ENCODE measurements around the gene GRAMD4. TPM values are rescaled to one million over a fixed set of nuclear protein-coding genes. Genes with fewer than 3 reads are reported as not detected.
A peak's percentile ranks its signal among the peaks of the same experiment; 100 is the strongest.

GRAMD4 gene
- total RNA-seq, 1 donor from 2014 or later = 26.1 TPM

DNA sequence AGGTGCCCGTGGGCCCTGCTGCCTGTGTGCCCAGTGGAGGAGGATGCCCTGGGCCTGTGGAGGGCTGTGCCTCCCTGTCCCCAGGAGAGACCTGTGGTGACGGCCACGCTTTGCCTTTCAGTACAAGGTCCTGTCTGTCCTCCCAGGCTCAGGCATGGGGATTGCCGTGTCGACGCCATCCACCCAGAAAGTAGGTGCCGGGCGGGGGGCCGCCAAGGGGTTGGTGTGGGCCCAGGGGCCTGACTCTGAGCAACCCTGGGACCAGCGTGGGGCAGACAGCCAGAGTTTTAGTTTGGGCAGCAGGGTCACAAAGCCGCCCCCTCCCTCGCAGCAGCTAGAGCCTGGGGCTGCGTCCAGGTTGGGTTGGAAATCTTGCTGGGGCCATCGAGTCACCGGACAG, 56.3 kb downstream of the GRAMD4 start:
- Histone ChIP-seq H3K27me3 (ENCODE audit: control insufficient read depth in 3 of 3, insufficient read depth in 3 of 3, low read length in 3 of 3) (no peaks in the 10 kb centered on the region), H3K27ac (ENCODE audit: low read depth, low read length) (peak overlapping the region; percentile 51), H3K4me3 (ENCODE audit: low read length in 3 of 3) (no peak overlapping the region), H3K4me1 (ENCODE audit: control insufficient read depth in 3 of 3, insufficient read depth in 3 of 3, low read length in 3 of 3) (peaks cover 14 to 31% (median 29%) of the 10 kb centered on the region in 3 donors), H3K36me3 (ENCODE audit: control insufficient read depth in 3 of 3, insufficient read depth in 3 of 3, low read length in 3 of 3) (peaks cover 10 to 18% (median 12%) of the 10 kb centered on the region in 3 donors), H3K9ac (ENCODE audit: low read depth in 1 of 3, low read length in 3 of 3) (peak overlapping the region in 1 of 3 donors; percentile 54), H3K9me3 (ENCODE audit: control insufficient read depth in 3 of 3, low read length in 3 of 3) (no peaks in the 10 kb centered on the region)

DNA sequence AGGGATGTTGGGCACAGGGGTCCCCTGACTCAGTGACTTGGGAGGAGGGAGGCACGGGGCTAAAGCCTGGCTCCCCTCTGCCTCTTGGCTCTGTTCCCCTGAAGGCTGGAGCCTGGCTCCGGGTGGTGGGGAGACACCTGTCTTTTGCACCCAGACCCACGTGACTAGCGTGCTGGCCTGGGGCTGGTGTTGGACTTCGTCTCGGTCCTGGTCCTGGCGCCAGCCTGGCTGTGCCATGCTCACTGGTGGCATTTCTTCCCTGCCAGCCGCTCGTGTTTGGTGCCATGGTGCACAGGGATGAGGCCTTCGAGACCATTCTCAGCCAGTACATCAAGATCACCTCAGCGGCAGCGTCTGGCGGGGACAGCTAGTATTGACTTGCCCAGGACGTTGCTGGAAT, 56.7 kb downstream of the GRAMD4 start:
- no peaks in the 10 kb centered on the region for H3K9me3 ChIP-seq (ENCODE audit: control insufficient read depth in 3 of 3, low read length in 3 of 3)
- no peak overlapping the region for H3K9ac ChIP-seq (ENCODE audit: low read depth in 1 of 3, low read length in 3 of 3)
- peaks cover 14 to 31% (median 30%) of the 10 kb centered on the region in 3 donors for H3K4me1 ChIP-seq (ENCODE audit: control insufficient read depth in 3 of 3, insufficient read depth in 3 of 3, low read length in 3 of 3)
- no peaks in the 10 kb centered on the region for H3K27me3 ChIP-seq (ENCODE audit: control insufficient read depth in 3 of 3, insufficient read depth in 3 of 3, low read length in 3 of 3)
- peak overlapping the region; percentile 51 for H3K27ac ChIP-seq (ENCODE audit: low read depth, low read length)
- H3K4me3 ChIP-seq (ENCODE audit: low read length in 3 of 3) = no peak overlapping the region
- peaks cover 10 to 18% (median 12%) of the 10 kb centered on the region in 3 donors for H3K36me3 ChIP-seq (ENCODE audit: control insufficient read depth in 3 of 3, insufficient read depth in 3 of 3, low read length in 3 of 3)

DNA sequence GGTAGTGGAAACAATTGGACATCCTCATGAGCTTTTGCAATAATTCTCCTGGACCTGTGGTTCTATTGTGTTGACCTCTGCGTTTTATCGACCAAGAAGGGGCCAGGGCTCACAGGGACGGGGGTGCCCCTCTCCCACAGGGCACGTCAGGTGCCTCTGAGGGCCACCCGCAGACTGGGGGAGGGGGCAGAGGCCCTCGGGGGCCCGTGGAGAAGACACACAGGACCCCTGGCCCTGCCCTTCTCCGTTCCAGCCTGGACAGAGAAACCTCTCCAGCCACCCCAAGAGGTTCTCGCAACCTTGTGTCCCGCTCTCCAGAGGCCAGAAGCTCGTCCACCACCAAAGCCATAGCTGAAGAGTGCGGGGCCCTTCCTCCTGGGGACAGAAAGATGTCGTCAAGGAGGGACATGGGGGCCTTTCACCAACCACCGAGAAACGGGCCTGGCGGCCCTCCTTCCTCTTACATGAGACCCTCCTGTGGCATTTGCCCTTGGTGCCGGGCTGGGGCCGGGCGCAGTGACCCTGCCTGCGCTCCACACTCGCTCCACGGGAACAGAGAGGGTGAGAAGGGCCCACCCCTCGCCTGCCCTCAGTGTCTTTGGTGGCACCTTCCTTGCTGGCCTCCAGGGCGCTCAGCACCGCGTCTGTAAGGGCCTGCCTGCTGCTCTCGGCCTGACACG, 57.3 kb downstream of the GRAMD4 start:
- no peaks in the 10 kb centered on the region for H3K9me3 ChIP-seq (ENCODE audit: control insufficient read depth in 3 of 3, low read length in 3 of 3)
- H3K4me1 ChIP-seq (ENCODE audit: control insufficient read depth in 3 of 3, insufficient read depth in 3 of 3, low read length in 3 of 3) = peaks cover 14 to 31% (median 31%) of the 10 kb centered on the region in 3 donors
- peaks cover 11 to 18% (median 12%) of the 10 kb centered on the region in 3 donors for H3K36me3 ChIP-seq (ENCODE audit: control insufficient read depth in 3 of 3, insufficient read depth in 3 of 3, low read length in 3 of 3)
- H3K4me3 ChIP-seq (ENCODE audit: low read length in 3 of 3) = no peak overlapping the region
- no peaks in the 10 kb centered on the region for H3K27me3 ChIP-seq (ENCODE audit: control insufficient read depth in 3 of 3, insufficient read depth in 3 of 3, low read length in 3 of 3)
- H3K9ac ChIP-seq (ENCODE audit: low read depth in 1 of 3, low read length in 3 of 3) = peak overlapping the region in 1 of 3 donors; percentile 45
- peak overlapping the region; percentile 19 for H3K27ac ChIP-seq (ENCODE audit: low read depth, low read length)

DNA sequence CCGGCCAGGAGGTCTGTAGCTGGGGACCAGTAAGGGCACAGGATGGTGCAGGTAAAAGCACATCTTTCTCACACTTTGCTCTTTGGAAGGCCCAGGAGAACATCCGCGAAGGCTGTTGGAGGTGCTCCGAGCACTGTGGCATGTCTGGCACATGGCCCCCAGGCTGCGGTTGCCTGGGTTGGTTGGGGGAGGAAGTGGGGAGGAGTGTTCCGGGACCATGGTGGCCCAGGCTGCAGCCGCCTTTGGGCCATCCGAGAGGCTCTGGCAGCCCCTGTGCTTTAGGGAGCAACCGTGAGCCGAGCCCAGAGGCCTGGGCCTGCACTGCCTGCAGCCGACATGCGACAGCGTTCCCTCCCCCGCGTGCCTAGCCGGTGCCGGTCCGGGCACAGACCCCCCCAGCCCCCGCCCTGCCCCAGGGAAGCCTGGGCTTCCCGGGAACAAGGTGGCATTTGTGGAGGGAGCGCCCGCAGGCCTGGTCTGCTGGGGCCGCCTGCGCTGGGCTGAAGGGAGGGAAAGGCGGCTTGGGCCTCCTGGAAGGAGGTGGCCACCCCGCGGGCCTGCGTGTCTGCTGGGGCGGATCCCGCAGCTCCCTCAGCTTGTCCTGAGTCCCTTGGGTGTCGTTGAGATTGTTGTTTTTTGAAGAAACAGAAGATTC, 57.9 kb downstream of the GRAMD4 start:
- H3K4me3 ChIP-seq (ENCODE audit: low read length in 3 of 3) = no peak overlapping the region
- H3K36me3 ChIP-seq (ENCODE audit: control insufficient read depth in 3 of 3, insufficient read depth in 3 of 3, low read length in 3 of 3) = peaks cover 12 to 18% (median 13%) of the 10 kb centered on the region in 3 donors
- peak overlapping the region; percentile 58 for H3K27ac ChIP-seq (ENCODE audit: low read depth, low read length)
- peak overlapping the region in 1 of 3 donors; percentile 33 for H3K9ac ChIP-seq (ENCODE audit: low read depth in 1 of 3, low read length in 3 of 3)
- H3K4me1 ChIP-seq (ENCODE audit: control insufficient read depth in 3 of 3, insufficient read depth in 3 of 3, low read length in 3 of 3) = peaks cover 11 to 31% (median 30%) of the 10 kb centered on the region in 3 donors
- H3K27me3 ChIP-seq (ENCODE audit: control insufficient read depth in 3 of 3, insufficient read depth in 3 of 3, low read length in 3 of 3) = no peaks in the 10 kb centered on the region
- H3K9me3 ChIP-seq (ENCODE audit: control insufficient read depth in 3 of 3, low read length in 3 of 3) = no peaks in the 10 kb centered on the region

DNA sequence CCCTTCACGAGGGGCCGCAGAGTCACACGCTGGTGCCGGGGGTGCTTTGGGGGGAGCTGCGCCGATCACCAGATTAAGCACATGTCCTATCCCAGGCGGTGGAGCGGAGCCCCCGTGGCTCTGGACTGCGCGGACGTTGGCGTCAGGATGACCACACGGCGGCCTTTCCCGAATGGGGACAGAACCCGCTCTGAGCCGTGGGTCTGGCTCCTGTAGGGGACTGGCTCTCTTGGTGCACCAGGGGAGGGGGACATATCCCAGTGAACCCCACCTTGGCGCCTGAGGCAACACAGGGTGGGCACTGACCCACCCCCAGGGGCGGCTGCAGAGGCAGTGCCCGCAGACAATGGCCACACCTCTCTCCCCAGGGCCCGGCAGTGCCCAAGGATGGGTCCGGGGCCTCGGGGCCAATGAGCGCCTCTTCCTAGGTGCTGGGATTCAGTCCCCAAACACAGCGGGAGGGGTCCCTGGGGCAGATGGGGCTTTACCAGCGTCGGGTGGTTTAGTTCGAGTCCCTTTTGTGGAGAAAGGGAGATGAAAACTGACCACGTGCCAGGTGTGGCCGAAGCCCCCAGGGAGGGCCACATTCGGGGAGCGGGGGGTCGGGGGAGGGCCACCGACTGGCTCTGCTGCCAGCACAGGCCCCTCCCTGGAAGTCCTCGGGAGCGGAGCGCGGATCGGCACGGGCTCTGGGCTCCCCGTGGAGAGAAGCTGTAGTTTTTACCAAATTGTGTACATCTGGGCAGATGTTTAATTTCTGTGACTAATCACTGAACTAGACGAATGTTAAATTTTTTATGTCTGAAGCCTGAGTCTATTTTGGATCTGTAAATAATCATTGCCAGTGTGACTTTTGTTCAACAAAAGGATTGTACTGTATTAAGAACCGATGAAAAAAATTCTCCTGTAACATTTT, 58.9 kb downstream of the GRAMD4 start:
- no peaks in the 10 kb centered on the region for H3K27me3 ChIP-seq (ENCODE audit: control insufficient read depth in 3 of 3, insufficient read depth in 3 of 3, low read length in 3 of 3)
- H3K4me1 ChIP-seq (ENCODE audit: control insufficient read depth in 3 of 3, insufficient read depth in 3 of 3, low read length in 3 of 3) = peaks cover 11 to 28% (median 22%) of the 10 kb centered on the region in 3 donors
- peak overlapping the region; percentile 58 for H3K27ac ChIP-seq (ENCODE audit: low read depth, low read length)
- H3K9ac ChIP-seq (ENCODE audit: low read depth in 1 of 3, low read length in 3 of 3) = no peak overlapping the region
- H3K9me3 ChIP-seq (ENCODE audit: control insufficient read depth in 3 of 3, low read length in 3 of 3) = no peaks in the 10 kb centered on the region
- H3K4me3 ChIP-seq (ENCODE audit: low read length in 3 of 3) = no peak overlapping the region
- H3K36me3 ChIP-seq (ENCODE audit: control insufficient read depth in 3 of 3, insufficient read depth in 3 of 3, low read length in 3 of 3) = peaks cover 10 to 13% (median 11%) of the 10 kb centered on the region in 3 donors

DNA sequence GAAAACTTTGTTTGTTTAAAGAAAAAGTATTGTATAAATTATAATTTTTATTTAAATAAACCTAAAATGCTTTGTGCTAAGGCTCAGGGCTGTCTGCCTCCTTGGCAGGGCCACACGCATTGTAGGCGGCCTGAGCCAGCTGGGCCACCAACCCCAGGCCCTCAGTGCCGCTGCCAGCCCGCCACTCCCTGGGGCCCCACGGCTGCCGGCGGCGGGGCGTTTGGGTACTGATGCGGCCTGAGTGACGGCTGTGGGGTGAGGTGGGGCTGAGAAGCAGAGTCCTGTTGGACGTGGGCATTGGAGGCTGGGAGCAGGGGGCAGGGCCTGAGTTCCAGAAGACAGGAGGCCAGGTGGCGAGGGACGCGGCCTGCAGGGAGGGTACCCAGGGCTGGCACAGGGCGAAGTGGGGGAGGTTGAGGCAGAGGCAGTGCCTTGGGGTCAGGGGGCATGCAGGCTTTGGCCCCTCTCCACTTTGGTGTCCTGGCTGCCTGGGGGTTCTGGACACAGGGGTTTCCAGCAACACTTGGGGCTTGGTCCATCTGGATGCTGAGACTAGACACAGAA, 59.6 kb downstream of the GRAMD4 start:
- no peak overlapping the region for H3K4me3 ChIP-seq (ENCODE audit: low read length in 3 of 3)
- H3K4me1 ChIP-seq (ENCODE audit: control insufficient read depth in 3 of 3, insufficient read depth in 3 of 3, low read length in 3 of 3) = peaks cover 11 to 27% (median 24%) of the 10 kb centered on the region in 3 donors
- H3K27me3 ChIP-seq (ENCODE audit: control insufficient read depth in 3 of 3, insufficient read depth in 3 of 3, low read length in 3 of 3) = no peaks in the 10 kb centered on the region
- no peaks in the 10 kb centered on the region for H3K9me3 ChIP-seq (ENCODE audit: control insufficient read depth in 3 of 3, low read length in 3 of 3)
- peak overlapping the region in 1 of 3 donors; percentile 8 for H3K9ac ChIP-seq (ENCODE audit: low read depth in 1 of 3, low read length in 3 of 3)
- peaks cover 9 to 11% (median 9%) of the 10 kb centered on the region in 3 donors for H3K36me3 ChIP-seq (ENCODE audit: control insufficient read depth in 3 of 3, insufficient read depth in 3 of 3, low read length in 3 of 3)
- no peak overlapping the region for H3K27ac ChIP-seq (ENCODE audit: low read depth, low read length)

DNA sequence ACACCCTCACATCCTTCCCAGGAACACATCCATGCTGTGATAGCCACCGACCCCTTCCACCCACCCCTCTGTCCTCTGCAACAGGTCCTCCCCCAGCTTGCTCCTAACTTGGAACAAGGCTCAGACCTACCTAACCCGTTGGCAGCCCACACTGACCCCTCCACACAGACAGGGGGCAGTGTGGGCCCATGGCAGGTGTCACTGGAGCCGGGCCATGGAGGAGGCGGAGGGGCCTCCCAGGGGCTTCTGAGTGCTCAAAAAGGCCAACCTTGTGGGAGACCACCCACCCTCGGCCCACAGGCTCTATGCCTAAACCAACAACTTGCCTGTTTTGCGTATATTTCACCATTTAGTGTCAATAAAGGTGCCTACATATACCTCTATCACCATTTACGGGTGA, 60.8 kb downstream of the GRAMD4 start:
- no peaks in the 10 kb centered on the region for H3K27me3 ChIP-seq (ENCODE audit: control insufficient read depth in 3 of 3, insufficient read depth in 3 of 3, low read length in 3 of 3)
- peaks cover 14 to 28% (median 24%) of the 10 kb centered on the region in 3 donors for H3K4me1 ChIP-seq (ENCODE audit: control insufficient read depth in 3 of 3, insufficient read depth in 3 of 3, low read length in 3 of 3)
- H3K4me3 ChIP-seq (ENCODE audit: low read length in 3 of 3) = no peak overlapping the region
- H3K27ac ChIP-seq (ENCODE audit: low read depth, low read length) = no peak overlapping the region
- no peaks in the 10 kb centered on the region for H3K9me3 ChIP-seq (ENCODE audit: control insufficient read depth in 3 of 3, low read length in 3 of 3)
- no peak overlapping the region for H3K9ac ChIP-seq (ENCODE audit: low read depth in 1 of 3, low read length in 3 of 3)
- peaks cover 9 to 17% (median 12%) of the 10 kb centered on the region in 3 donors for H3K36me3 ChIP-seq (ENCODE audit: control insufficient read depth in 3 of 3, insufficient read depth in 3 of 3, low read length in 3 of 3)

DNA sequence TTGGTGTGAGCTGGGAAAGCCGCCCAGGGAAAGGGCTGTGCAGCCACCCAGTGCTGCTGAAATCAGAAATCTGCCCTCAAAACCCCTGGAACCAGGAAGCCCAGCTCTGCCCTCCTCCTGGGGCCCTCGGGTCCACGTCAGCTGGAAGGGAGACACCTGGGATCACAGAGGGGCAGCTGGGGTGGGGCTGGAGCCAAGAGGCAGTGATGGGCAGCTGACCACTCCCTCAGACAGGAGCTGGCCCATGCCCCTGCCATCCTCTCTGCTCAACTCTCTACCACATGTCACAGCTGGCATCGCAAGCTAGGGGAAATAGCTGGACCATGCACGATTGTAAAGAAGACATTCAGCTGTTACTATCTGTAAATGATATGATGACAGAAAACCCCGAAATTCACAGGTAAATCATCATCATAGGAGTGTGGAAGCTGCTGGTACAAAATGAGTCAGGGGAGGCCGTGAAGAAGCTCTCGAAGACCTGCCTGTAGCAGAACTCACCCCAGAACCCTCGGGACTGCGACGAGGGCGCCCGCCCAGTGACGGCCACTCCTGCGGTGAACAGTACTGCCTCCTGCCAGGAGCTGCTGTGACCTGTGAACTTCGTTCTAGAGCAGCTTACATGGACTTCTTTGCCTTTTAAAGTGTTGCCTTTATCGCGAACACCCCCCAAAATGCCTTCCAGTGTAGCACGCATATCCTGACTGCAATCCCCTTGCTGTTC, 62.0 kb downstream of the GRAMD4 start:
- Histone ChIP-seq H3K4me3 (ENCODE audit: low read length in 3 of 3) (no peak overlapping the region), H3K27me3 (ENCODE audit: control insufficient read depth in 3 of 3, insufficient read depth in 3 of 3, low read length in 3 of 3) (no peaks in the 10 kb centered on the region), H3K9me3 (ENCODE audit: control insufficient read depth in 3 of 3, low read length in 3 of 3) (no peaks in the 10 kb centered on the region), H3K9ac (ENCODE audit: low read depth in 1 of 3, low read length in 3 of 3) (no peak overlapping the region), H3K4me1 (ENCODE audit: control insufficient read depth in 3 of 3, insufficient read depth in 3 of 3, low read length in 3 of 3) (peaks cover 6 to 23% (median 13%) of the 10 kb centered on the region in 3 donors), H3K36me3 (ENCODE audit: control insufficient read depth in 3 of 3, insufficient read depth in 3 of 3, low read length in 3 of 3) (peaks cover 17 to 23% (median 21%) of the 10 kb centered on the region in 3 donors), H3K27ac (ENCODE audit: low read depth, low read length) (no peak overlapping the region)

DNA sequence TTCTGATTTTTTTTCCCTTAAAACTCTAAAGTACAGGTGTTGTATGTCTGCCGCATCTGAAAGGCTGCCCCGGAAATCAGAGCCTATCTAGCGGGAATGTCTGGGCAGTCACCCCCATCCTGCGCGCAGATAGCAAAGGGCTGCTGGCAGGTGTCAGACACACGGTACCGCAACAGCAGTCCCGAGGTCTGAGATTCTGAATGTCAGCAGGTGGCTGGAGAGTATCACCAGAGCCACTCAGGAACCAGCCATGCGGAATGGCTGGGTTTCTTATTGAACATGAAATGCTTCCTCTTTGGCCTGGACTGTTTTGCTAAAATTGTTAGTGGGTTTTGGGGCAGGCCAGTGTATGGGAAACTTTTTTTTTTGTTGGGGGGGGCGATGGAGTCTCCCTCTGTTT, 64.5 kb downstream of the GRAMD4 start:
- no peak overlapping the region for H3K27ac ChIP-seq (ENCODE audit: low read depth, low read length)
- peaks cover 26 to 37% (median 30%) of the 10 kb centered on the region in 3 donors for H3K36me3 ChIP-seq (ENCODE audit: control insufficient read depth in 3 of 3, insufficient read depth in 3 of 3, low read length in 3 of 3)
- peaks cover 2 to 17% (median 3%) of the 10 kb centered on the region in 3 donors for H3K4me1 ChIP-seq (ENCODE audit: control insufficient read depth in 3 of 3, insufficient read depth in 3 of 3, low read length in 3 of 3)

More for the DNA sequence above, 64.5 kb downstream of the GRAMD4 start:
- Histone ChIP-seq H3K27me3 (ENCODE audit: control insufficient read depth in 3 of 3, insufficient read depth in 3 of 3, low read length in 3 of 3) (no peaks in the 10 kb centered on the region), H3K9me3 (ENCODE audit: control insufficient read depth in 3 of 3, low read length in 3 of 3) (no peaks in the 10 kb centered on the region), H3K4me3 (ENCODE audit: low read length in 3 of 3) (no peak overlapping the region), H3K9ac (ENCODE audit: low read depth in 1 of 3, low read length in 3 of 3) (no peak overlapping the region)

Data from skeletal muscle tissue (tissue), 4 donors.